PC-9 (cell line): ENCODE data around the gene OR52E1.

Experiments used
- EZH2 ChIP-seq: fragments of 200-600 bp; sonication (generic); IDR thresholded peaks from 2 replicates; pipeline ENCODE4 v1.8.0; 2017; ENCODE audit warnings: antibody characterized with exemption, low read depth
- TF ChIP-seq, protein P1 (sequence below): fragments of 200-600 bp; sonication (generic); conservative IDR thresholded peaks from 2 replicates; pipeline ENCODE4 v1.6.1; 2017; ENCODE audit warnings: mixed run types, antibody characterized with exemption, mild to moderate bottlenecking, moderate library complexity

DNA sequence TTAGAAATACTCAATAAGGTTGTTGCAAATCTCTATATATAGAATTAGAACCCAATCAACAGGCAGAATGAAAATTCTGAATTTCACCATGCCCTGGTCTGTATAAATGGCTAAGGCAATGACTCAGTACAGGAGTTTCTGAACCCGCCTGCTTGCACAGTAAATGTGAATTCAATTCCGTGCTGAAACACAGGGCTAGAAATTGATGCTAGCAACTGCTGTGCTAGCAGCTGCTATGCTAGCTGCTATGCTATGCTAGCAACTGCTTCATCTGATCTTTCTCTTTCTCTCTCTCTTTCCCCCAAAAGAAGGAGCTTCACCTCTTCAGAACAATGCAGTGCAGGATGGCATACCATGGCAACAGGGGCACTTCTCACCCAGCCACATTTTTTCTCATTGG lies 32.7 kb upstream of the OR52E1 start:
- TF ChIP-seq EZH2, result no peak
- TF ChIP-seq, protein P1, sequence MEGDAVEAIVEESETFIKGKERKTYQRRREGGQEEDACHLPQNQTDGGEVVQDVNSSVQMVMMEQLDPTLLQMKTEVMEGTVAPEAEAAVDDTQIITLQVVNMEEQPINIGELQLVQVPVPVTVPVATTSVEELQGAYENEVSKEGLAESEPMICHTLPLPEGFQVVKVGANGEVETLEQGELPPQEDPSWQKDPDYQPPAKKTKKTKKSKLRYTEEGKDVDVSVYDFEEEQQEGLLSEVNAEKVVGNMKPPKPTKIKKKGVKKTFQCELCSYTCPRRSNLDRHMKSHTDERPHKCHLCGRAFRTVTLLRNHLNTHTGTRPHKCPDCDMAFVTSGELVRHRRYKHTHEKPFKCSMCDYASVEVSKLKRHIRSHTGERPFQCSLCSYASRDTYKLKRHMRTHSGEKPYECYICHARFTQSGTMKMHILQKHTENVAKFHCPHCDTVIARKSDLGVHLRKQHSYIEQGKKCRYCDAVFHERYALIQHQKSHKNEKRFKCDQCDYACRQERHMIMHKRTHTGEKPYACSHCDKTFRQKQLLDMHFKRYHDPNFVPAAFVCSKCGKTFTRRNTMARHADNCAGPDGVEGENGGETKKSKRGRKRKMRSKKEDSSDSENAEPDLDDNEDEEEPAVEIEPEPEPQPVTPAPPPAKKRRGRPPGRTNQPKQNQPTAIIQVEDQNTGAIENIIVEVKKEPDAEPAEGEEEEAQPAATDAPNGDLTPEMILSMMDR, result no peak
